Keratinocyte (primary cell): Measurements from ENCODE around the gene HSPB2. TPM values are rescaled to one million over a fixed set of nuclear protein-coding genes. Genes with fewer than 3 reads are reported as not detected.

Experiments
- DNase-seq: peaks from one replicate; pipeline ENCODE4 v3.0.0-alpha.2; 2011; ENCODE audit warnings: low read depth, missing footprints, low spot score
- FAIRE-seq: peaks from 2 replicates; lab custom pipeline; 2011; peaks lifted over from hg19 to GRCh38; lab: Jason Lieb, UNC
- H2AFZ ChIP-seq: 2 replicates; pipeline ENCODE4 v1.6.0; 2012; ENCODE audit warnings: low read length, control low read depth, inconsistent platforms; ENCODE audit not compliant: control insufficient read depth
- H3K27ac ChIP-seq: 2 replicates; pipeline ENCODE4 v1.5.1; 2011; ENCODE audit warnings: low read length; ENCODE audit not compliant: control insufficient read depth, insufficient read depth
- H3K27me3 ChIP-seq: 3 replicates; pipeline ENCODE4 v1.6.0; 2011; ENCODE audit warnings: low read length; ENCODE audit not compliant: control insufficient read depth, insufficient read depth; ENCODE audit errors: extremely low read depth
- H3K36me3 ChIP-seq, 2 experiments: 2 replicates in 1 of 2; 3 replicates in 1 of 2; pipeline ENCODE4 v1.5.1; 2011; ENCODE audit warnings: low read length in 2 of 2, mild to moderate bottlenecking in 1 of 2; ENCODE audit not compliant: control insufficient read depth in 2 of 2, insufficient read depth in 2 of 2; ENCODE audit errors: extremely low read depth in 1 of 2
- H3K4me1 ChIP-seq: 3 replicates; pipeline ENCODE4 v1.5.1; 2011; ENCODE audit warnings: low read length; ENCODE audit not compliant: control insufficient read depth, insufficient read depth; ENCODE audit errors: extremely low read depth
- H3K4me2 ChIP-seq: 3 replicates; pipeline ENCODE4 v1.6.0; 2011; ENCODE audit warnings: low read depth, low read length; ENCODE audit not compliant: control insufficient read depth, insufficient read depth; ENCODE audit errors: extremely low read depth
- H3K4me3 ChIP-seq, 3 experiments: fragments of 200-600 bp in 1 of 3; sonication (generic) in 1 of 3; 2 replicates in 2 of 3; 3 replicates in 1 of 3; pipeline ENCODE4 v1.5.1; 2011 to 2016; ENCODE audit warnings: low read length in 3 of 3, mild to moderate bottlenecking in 3 of 3, control low read depth in 2 of 3, inconsistent platforms in 1 of 3, low read depth in 1 of 3, mixed read lengths in 1 of 3, mixed run types in 1 of 3, moderate library complexity in 1 of 3; ENCODE audit not compliant: control insufficient read depth in 2 of 3, insufficient read depth in 2 of 3; ENCODE audit errors: extremely low read depth in 1 of 3
- H3K79me2 ChIP-seq: 2 replicates; pipeline ENCODE4 v1.6.0; 2012; ENCODE audit warnings: low read length; ENCODE audit not compliant: control insufficient read depth, insufficient read depth
- H3K9ac ChIP-seq: 3 replicates; pipeline ENCODE4 v1.6.0; 2011; ENCODE audit warnings: low read length; ENCODE audit not compliant: control insufficient read depth, insufficient read depth; ENCODE audit errors: extremely low read depth
- H3K9me1 ChIP-seq: 3 replicates; pipeline ENCODE4 v1.6.0; 2011; ENCODE audit warnings: low read length; ENCODE audit not compliant: control insufficient read depth, insufficient read depth; ENCODE audit errors: extremely low read depth
- H3K9me3 ChIP-seq: 2 replicates; pipeline ENCODE4 v1.5.1; 2012; ENCODE audit warnings: low read depth, low read length; ENCODE audit not compliant: control insufficient read depth
- H4K20me1 ChIP-seq: 3 replicates; pipeline ENCODE4 v1.6.0; 2011; ENCODE audit warnings: low read length; ENCODE audit not compliant: control insufficient read depth, insufficient read depth; ENCODE audit errors: extremely low read depth
- EZH2 ChIP-seq: IDR thresholded peaks from one replicate; pipeline ENCODE4 v1.6.1; 2012; ENCODE audit warnings: inconsistent platforms, mild to moderate bottlenecking, low read length, moderate library complexity
- dilution Hi-C: fragments of 300-500 bp; cut with MboI; formaldehyde crosslinking; loops from one replicate; pipeline ENCODE4 v1.7.0; 2020; ENCODE audit warnings: low sequenced_read_pairs; ENCODE audit not compliant: extremely low pct_ligation_motif_present
- polyA minus RNA-seq, 3 experiments: library from RNA; depleted of rRNA, polyadenylated mRNA; stranded (reverse); fragments of >200 nt; gene quantifications; 1 replicate in 1 of 3; 2 replicates in 1 of 3; 3 replicates in 1 of 3; pipeline ENCODE4 v1.2.3, GENCODE V29; 2011
- polyA plus RNA-seq, 5 experiments: library from polyadenylated mRNA; depleted of rRNA in 3 of 5; stranded (reverse) in 3 of 5; stranded (forward) in 1 of 5; unstranded in 1 of 5; fragments of >200 nt; gene quantifications; 1 replicate in 1 of 5; 2 replicates in 3 of 5; 3 replicates in 1 of 5; pipeline versions ENCODE4 v1.2.1 to v1.2.3, GENCODE V29; 2011 to 2012; ENCODE audit warnings: missing spikeins in 2 of 5, low read depth in 1 of 5, low replicate concordance in 1 of 5
- TF ChIP-seq, protein P1 (sequence below), 3 experiments: IDR thresholded peaks in 1 of 3; conservative IDR thresholded peaks in 1 of 3; optimal IDR thresholded peaks in 1 of 3; 2 replicates in 2 of 3; 3 replicates in 1 of 3; pipeline versions ENCODE3 to v1.5.1; 2011; ENCODE audit warnings: low read length in 3 of 3, mild to moderate bottlenecking in 3 of 3, moderate library complexity in 2 of 3, control low read depth in 1 of 3, inconsistent platforms in 1 of 3; ENCODE audit not compliant: insufficient read depth in 2 of 3; ENCODE audit errors: extremely low read depth in 1 of 3

Gene HSPB2, protein sequence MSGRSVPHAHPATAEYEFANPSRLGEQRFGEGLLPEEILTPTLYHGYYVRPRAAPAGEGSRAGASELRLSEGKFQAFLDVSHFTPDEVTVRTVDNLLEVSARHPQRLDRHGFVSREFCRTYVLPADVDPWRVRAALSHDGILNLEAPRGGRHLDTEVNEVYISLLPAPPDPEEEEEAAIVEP
- 0.08 to 0.98 TPM (median 0.22 TPM) in 3 replicates for polyA plus RNA-seq
- not detected for polyA plus RNA-seq (2011; ENCODE audit: low read depth)
- 0.55 TPM in 1 of 2 replicates, not detected in the other for polyA plus RNA-seq (2011; cell fraction: cytosol; rRNA removed)
- 0.28 and 0.40 TPM in 2 replicates for polyA plus RNA-seq (2011; cell fraction: nucleus; rRNA removed)
- polyA plus RNA-seq (2012; ENCODE audit: low replicate concordance): 0.48 and 1.2 TPM in 2 replicates
- polyA minus RNA-seq: 0.63 TPM in 1 of 3 replicates, not detected in the others
- not detected for polyA minus RNA-seq (2011; cell fraction: cytosol; rRNA and poly(A)+ RNA removed)
- polyA minus RNA-seq (2011; cell fraction: nucleus; rRNA and poly(A)+ RNA removed): not detected in 2 replicates

DNA sequence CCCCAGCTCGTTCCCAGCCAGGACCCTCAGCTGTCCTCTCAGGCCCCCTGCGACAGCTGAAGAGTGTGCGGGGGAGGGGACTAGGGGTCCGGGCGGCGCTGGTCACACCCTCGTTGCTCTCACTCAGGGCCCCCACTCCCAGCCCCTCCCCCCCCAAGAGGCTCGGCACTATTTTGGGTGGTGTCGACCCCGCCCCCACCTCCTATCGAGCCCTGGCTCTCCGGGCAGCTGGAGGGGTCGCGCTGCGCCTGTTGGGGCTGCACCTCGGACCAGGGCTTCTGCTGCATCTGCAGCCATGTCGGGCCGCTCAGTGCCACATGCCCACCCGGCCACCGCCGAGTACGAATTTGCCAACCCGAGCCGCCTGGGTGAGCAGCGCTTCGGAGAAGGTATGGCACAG lies at the start of gene HSPB2:
Gene HSPB2, plus strand, starts transcription at position 200 of the 400 bp plus-strand sequence. Its CDS starts 96 bp downstream, at position 296.
- H3K4me3 ChIP-seq: peak within 1 kb of the TSS in 2 of 3 experiments; percentile 19 to 24
- TF ChIP-seq, protein P1, sequence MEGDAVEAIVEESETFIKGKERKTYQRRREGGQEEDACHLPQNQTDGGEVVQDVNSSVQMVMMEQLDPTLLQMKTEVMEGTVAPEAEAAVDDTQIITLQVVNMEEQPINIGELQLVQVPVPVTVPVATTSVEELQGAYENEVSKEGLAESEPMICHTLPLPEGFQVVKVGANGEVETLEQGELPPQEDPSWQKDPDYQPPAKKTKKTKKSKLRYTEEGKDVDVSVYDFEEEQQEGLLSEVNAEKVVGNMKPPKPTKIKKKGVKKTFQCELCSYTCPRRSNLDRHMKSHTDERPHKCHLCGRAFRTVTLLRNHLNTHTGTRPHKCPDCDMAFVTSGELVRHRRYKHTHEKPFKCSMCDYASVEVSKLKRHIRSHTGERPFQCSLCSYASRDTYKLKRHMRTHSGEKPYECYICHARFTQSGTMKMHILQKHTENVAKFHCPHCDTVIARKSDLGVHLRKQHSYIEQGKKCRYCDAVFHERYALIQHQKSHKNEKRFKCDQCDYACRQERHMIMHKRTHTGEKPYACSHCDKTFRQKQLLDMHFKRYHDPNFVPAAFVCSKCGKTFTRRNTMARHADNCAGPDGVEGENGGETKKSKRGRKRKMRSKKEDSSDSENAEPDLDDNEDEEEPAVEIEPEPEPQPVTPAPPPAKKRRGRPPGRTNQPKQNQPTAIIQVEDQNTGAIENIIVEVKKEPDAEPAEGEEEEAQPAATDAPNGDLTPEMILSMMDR (optimal IDR thresholded peaks at IDR 0.05 in 1 of 3, IDR thresholded peaks at IDR 0.05 in 1 of 3, conservative IDR thresholded peaks at IDR 0.05 in 1 of 3; ENCODE audit: extremely low read depth in 1 of 3, insufficient read depth in 2 of 3, low read length in 3 of 3): no peak
- no peak for TF ChIP-seq EZH2
- peaks cover 14% of the 10 kb centered on the region for H3K4me1 ChIP-seq
- peaks cover 6% of the 10 kb centered on the region for H3K27me3 ChIP-seq
- no peaks in the 10 kb centered on the region for H3K9me3 ChIP-seq
- FAIRE-seq (no peak), DNase-seq (no peak)
- no peaks in the 10 kb centered on the region for H3K36me3 ChIP-seq
- no peaks in the 10 kb centered on the region for H3K79me2 ChIP-seq
- H3K9me1 ChIP-seq: no peaks in the 10 kb centered on the region
- peak within 1 kb of the TSS; percentile 54 for H3K4me2 ChIP-seq
- dilution Hi-C loops: no loop called here
- peak within 1 kb of the TSS; percentile 14 for H3K9ac ChIP-seq
- no peak within 1 kb of the TSS for H3K27ac ChIP-seq
- H2AFZ ChIP-seq: peak within 1 kb of the TSS; percentile 58
- H4K20me1 ChIP-seq: no peaks in the 10 kb centered on the region

DNA sequence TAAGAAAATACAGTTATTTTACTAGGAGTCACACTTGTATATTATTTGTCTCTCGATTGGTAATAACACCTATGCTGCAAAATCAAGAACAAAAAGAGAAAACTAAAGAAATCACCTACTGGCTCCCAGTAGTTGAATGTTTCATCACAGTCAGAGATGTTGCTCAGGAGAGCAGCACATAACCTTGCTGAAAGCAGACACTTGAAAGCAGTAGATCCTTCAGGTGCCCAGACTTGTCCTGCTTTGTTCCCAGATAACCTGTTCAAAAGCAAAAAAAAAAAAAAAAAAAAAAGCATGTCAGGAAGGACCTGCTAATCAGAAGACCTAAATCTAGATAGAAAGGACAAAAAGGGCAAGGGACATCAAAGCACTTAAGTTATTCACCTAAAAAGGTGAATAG lies 42.4 kb upstream of the HSPB2 start:
- Histone ChIP-seq H3K4me2 (peak overlapping the region; percentile 79), H3K9ac (no peak overlapping the region), H3K4me1 (peaks cover 7% of the 10 kb centered on the region), H3K9me1 (no peaks in the 10 kb centered on the region), H3K4me3 (no peak overlapping the region), H3K27me3 (no peaks in the 10 kb centered on the region), H3K36me3 (peaks cover 0 to 8% of the 10 kb centered on the region in 2 experiments), H3K9me3 (no peaks in the 10 kb centered on the region), H2AFZ (no peak overlapping the region), H4K20me1 (no peaks in the 10 kb centered on the region), H3K27ac (no peak overlapping the region), H3K79me2 (peaks cover 3% of the 10 kb centered on the region)
- dilution Hi-C loops: no loop called here
- no peak for FAIRE-seq
- DNase-seq: no peak
- TF ChIP-seq, protein P1 (optimal IDR thresholded peaks at IDR 0.05 in 1 of 3, IDR thresholded peaks at IDR 0.05 in 1 of 3, conservative IDR thresholded peaks at IDR 0.05 in 1 of 3; ENCODE audit: extremely low read depth in 1 of 3, insufficient read depth in 2 of 3, low read length in 3 of 3): no peak
- TF ChIP-seq EZH2: no peak
